G401 (cell line): ENCODE results near the gene PGRMC1. TPM values are rescaled to one million over a fixed set of nuclear protein-coding genes. Genes with fewer than 3 reads are reported as not detected.
"Not testable (repeated sequence)": the region's sequence is repeated elsewhere in the genome, so short reads cannot be mapped to it uniquely, and the experiment has no call there.

Experiments
- DNase-seq: peaks from one replicate; pipeline ENCODE4 v3.0.0-alpha.2; 2015; ENCODE audit warnings: low spot score
- in situ Hi-C: cut with HindIII; loops from 2 replicates; pipeline ENCODE4 v1.10.0; 2016; ENCODE audit warnings: low sequenced_read_pairs, mixed read lengths
- total RNA-seq: library from RNA; depleted of rRNA; stranded (reverse); fragments of >200 nt; shearing (Covaris generic); gene quantifications from 2 replicates; pipeline ENCODE4 v1.2.3, GENCODE V29; 2014; rRNA removed

Gene PGRMC1
- total RNA-seq, 1 experiment from 2014 or later, result 402 TPM

DNA sequence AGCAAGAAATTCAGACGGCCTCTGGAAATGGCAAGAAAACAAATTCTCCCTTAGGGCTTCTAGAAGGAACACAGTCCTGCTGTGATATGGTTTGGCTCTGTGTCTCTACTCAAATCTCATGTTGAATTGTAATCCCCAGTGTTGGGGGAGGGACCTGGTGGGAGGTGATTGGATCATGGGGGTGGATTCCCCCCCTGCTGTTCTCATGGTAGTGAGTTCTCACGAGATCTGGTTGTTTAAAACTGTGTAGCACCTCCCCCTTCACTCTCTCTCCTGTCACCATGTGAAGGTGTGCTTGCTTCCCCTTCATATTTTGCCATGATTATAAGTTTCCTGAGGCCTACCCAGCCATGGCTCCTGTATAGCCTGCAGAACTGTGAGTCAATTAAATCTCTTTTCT, 55.2 kb downstream of the PGRMC1 start:
- in situ Hi-C loops, result not testable (repeated sequence)

DNA sequence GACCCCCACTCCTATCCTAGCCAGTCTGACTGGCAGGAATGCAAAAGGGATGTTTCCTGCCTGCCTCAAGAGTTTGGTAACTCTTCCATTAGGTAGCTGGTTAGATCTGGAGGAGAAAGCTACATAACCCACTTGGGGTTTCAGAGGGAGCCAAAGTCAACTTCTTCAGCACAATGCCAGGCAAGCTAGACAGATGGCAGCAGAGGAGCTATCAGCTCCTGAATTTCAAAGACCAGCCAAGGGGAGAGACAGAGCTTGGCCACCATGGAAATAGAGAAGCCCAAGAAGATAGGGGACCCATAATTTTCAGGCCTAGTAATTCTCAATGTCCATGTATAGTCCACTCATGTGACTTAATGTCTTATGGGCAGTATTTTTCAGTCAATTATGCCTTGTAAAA, 56.4 kb downstream of the PGRMC1 start:
- DNase-seq, result peak; percentile 7
- in situ Hi-C loops, result no loop called here

More for the DNA sequence above, 55.2 kb downstream of the PGRMC1 start:
- not testable (repeated sequence) for DNase-seq

Other genes starting within 250 kb of the PGRMC1 start
- gene CT47C1, start 163.3 kb upstream of the PGRMC1 start, total RNA-seq, result not detected in 2 replicates
- gene KIAA1210, start 108.5 kb upstream of the PGRMC1 start, total RNA-seq, result not detected in 2 replicates
- 12.2 and 17.8 TPM in 2 replicates for gene SLC25A43, start 163.1 kb downstream of the PGRMC1 start, total RNA-seq
- 127 and 170 TPM in 2 replicates for gene SLC25A5, start 232.2 kb downstream of the PGRMC1 start, total RNA-seq